Mammary epithelial cell (primary cell): ENCODE results near the gene TEX51.

ENCODE experiments used
- CTCF ChIP-seq, 2 donors: IDR thresholded peaks in 1 of 2; conservative IDR thresholded peaks in 1 of 2; 2 replicates each; pipeline ENCODE4 v1.5.1; 2011 to 2012; ENCODE audit warnings: inconsistent platforms in 2 of 2, low read length in 2 of 2, mild to moderate bottlenecking in 2 of 2, control low read depth in 1 of 2, low read depth in 1 of 2; ENCODE audit not compliant: insufficient read depth in 1 of 2; ENCODE audit errors: extremely low read depth in 1 of 2
- EZH2 ChIP-seq: IDR thresholded peaks from 2 replicates; pipeline ENCODE4 v1.6.1; 2012; ENCODE audit warnings: low read length, inconsistent platforms, borderline replicate concordance

GRCh38 chr2:126940331-126940730, 41.6 kb downstream of the TEX51 start:
- TF ChIP-seq CTCF (conservative IDR thresholded peaks at IDR 0.05 in 1 of 2, IDR thresholded peaks at IDR 0.05 in 1 of 2; ENCODE audit: extremely low read depth in 1 of 2, insufficient read depth in 1 of 2, low read depth in 1 of 2, low read length in 2 of 2) (no peak), EZH2 (no peak)
